Neural crest cell (in vitro differentiated cells): ENCODE data around the gene OR52K1. TPM values are rescaled to one million over a fixed set of nuclear protein-coding genes. Genes with fewer than 3 reads are reported as not detected.

Source experiments
- DNase-seq: peaks from one replicate; pipeline ENCODE4 v3.0.0; 2021; ENCODE audit warnings: low read depth, mixed read lengths, low spot score
- H3K27ac Mint-ChIP-seq: one replicate; pipeline ENCODE4 v1.8.0; 2021; ENCODE audit warnings: mild to moderate bottlenecking, mixed read lengths; ENCODE audit not compliant: unreplicated experiment
- H3K27me3 Mint-ChIP-seq: 2 replicates; pipeline ENCODE4 v1.8.0; 2021; ENCODE audit warnings: low read depth, mild to moderate bottlenecking, mixed read lengths
- H3K36me3 Mint-ChIP-seq: 2 replicates; pipeline ENCODE4 v1.8.0; 2021; ENCODE audit warnings: low read depth, mild to moderate bottlenecking, mixed read lengths
- H3K4me1 Mint-ChIP-seq: 2 replicates; pipeline ENCODE4 v1.8.0; 2021; ENCODE audit warnings: mixed read lengths
- H3K4me3 Mint-ChIP-seq: one replicate; pipeline ENCODE4 v1.8.0; 2021; ENCODE audit warnings: mild to moderate bottlenecking, mixed read lengths
- H3K9me3 Mint-ChIP-seq: 2 replicates; pipeline ENCODE4 v1.8.0; 2021; ENCODE audit warnings: mixed read lengths
- CTCF ChIP-seq: fragments of 200-600 bp; sonication (generic); conservative IDR thresholded peaks from 2 replicates; pipeline ENCODE4 v1.5.0; 2021; ENCODE audit warnings: antibody characterized with exemption, mild to moderate bottlenecking
- total RNA-seq: library from RNA; stranded (reverse); gene quantifications from 2 replicates; pipeline ENCODE4 v1.2.1, GENCODE V29; 2021

OR52K1 gene
- total RNA-seq, 1 donor from 2014 or later: not detected

- Mint-ChIP-seq H3K27me3 (peaks cover 59% of the 10 kb centered on the region), H3K9me3 (no peaks in the 10 kb centered on the region), H3K27ac (no peak overlapping the region), H3K4me3 (no peak overlapping the region), H3K36me3 (no peaks in the 10 kb centered on the region), H3K4me1 (no peaks in the 10 kb centered on the region)
- no peak for TF ChIP-seq CTCF
- no peak for DNase-seq
These were observed 11.0 kb downstream of the OR52K1 start for GRCh38 chr11:4493480-4493818.

- no peak for TF ChIP-seq CTCF
- peaks cover 45% of the 10 kb centered on the region for H3K27me3 Mint-ChIP-seq
These were observed 13.0 kb downstream of the OR52K1 start for GRCh38 chr11:4495487-4495886.

GRCh38 chr11:4495986-4496385 is 13.5 kb downstream of the OR52K1 start:
- no peak for TF ChIP-seq CTCF
- H3K27ac Mint-ChIP-seq: no peak overlapping the region
- H3K4me1 Mint-ChIP-seq: no peaks in the 10 kb centered on the region
- no peaks in the 10 kb centered on the region for H3K36me3 Mint-ChIP-seq
- peaks cover 44% of the 10 kb centered on the region for H3K27me3 Mint-ChIP-seq
- H3K9me3 Mint-ChIP-seq: no peaks in the 10 kb centered on the region
- no peak overlapping the region for H3K4me3 Mint-ChIP-seq
- DNase-seq: no peak

More at GRCh38 chr11:4495487-4495886, 13.0 kb downstream of the OR52K1 start:
- Mint-ChIP-seq H3K9me3 (no peaks in the 10 kb centered on the region), H3K4me3 (no peak overlapping the region), H3K4me1 (no peaks in the 10 kb centered on the region), H3K36me3 (no peaks in the 10 kb centered on the region), H3K27ac (no peak overlapping the region)
- no peak for DNase-seq

GRCh38 chr11:4496557-4497248 is 14.3 kb downstream of the OR52K1 start:
- no peak for DNase-seq
- H3K36me3 Mint-ChIP-seq: no peaks in the 10 kb centered on the region
- no peaks in the 10 kb centered on the region for H3K4me1 Mint-ChIP-seq
- no peak for TF ChIP-seq CTCF
- H3K9me3 Mint-ChIP-seq: no peaks in the 10 kb centered on the region
- H3K4me3 Mint-ChIP-seq: no peak overlapping the region
- H3K27ac Mint-ChIP-seq: no peak overlapping the region
- peaks cover 44% of the 10 kb centered on the region for H3K27me3 Mint-ChIP-seq

GRCh38 chr11:4508886-4509285 is 26.4 kb downstream of the OR52K1 start:
- H3K27me3 Mint-ChIP-seq: peaks cover 31% of the 10 kb centered on the region
- no peak for TF ChIP-seq CTCF
- no peaks in the 10 kb centered on the region for H3K36me3 Mint-ChIP-seq
- H3K4me3 Mint-ChIP-seq: no peak overlapping the region
- H3K9me3 Mint-ChIP-seq: peaks cover 9% of the 10 kb centered on the region
- no peak for DNase-seq
- H3K4me1 Mint-ChIP-seq: no peaks in the 10 kb centered on the region
- H3K27ac Mint-ChIP-seq: no peak overlapping the region
